HPDE6-E6E7 (cell line): Measurements from ENCODE around the gene SLC66A2.

Experiments
- DNase-seq: peaks from one replicate; pipeline ENCODE4 v3.0.0; 2011; ENCODE audit warnings: missing footprints; ENCODE audit errors: extremely low spot score

SLC66A2 gene

GRCh38 chr18:79919089-79919488 lies 32.4 kb downstream of the SLC66A2 start:
- no peak for DNase-seq

- DNase-seq = no peak
Measured at GRCh38 chr18:79918615-79919011, 32.8 kb downstream of the SLC66A2 start.

DNA sequence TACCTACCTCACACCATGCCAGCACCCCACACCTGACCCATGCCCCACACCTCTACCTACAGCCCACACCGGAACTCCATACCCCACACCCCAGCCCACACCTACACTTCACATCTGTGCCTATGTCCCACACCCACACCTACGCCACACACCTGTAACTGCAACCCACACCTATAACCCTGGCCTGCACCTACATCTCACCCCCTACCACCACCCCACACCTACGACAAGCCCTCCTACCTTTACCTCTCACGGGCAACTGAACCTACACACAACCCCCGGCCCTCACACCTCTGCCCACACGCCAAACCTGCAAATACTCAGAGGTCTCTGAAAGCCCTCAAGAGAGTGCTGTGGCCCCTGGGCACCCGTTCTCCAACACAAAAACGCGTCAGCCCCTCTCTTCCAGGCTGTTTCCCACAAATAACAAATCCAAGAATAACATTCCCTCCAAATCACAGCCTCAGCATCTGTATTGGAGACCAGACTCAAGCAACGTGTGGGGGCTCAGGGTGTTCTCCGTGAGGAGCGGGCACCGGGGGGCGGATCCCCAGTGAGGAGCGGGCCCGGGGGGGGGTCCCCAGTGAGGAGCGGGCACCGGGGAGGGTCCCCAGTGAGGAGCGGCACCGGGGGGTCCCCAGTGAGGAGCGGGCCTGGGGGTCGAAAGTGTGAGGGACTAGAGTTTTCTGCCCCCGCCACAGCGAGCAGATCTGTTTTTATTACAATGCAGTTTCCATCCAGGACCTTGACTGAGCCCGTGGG lies 33.4 kb downstream of the SLC66A2 start:
- no peak for DNase-seq

GRCh38 chr18:79917169-79917852 lies 34.1 kb downstream of the SLC66A2 start:
- no peak for DNase-seq

GRCh38 chr18:79916546-79917168 lies 34.8 kb downstream of the SLC66A2 start:
- no peak for DNase-seq

- no peak for DNase-seq
Measured at GRCh38 chr18:79916128-79916494, 35.3 kb downstream of the SLC66A2 start.

- no peak for DNase-seq
Measured at GRCh38 chr18:79915161-79916127, 36.0 kb downstream of the SLC66A2 start.

- DNase-seq = no peak
Measured at GRCh38 chr18:79914614-79915160, 36.8 kb downstream of the SLC66A2 start.

GRCh38 chr18:79912994-79913831 lies 38.2 kb downstream of the SLC66A2 start:
- DNase-seq = no peak

DNA sequence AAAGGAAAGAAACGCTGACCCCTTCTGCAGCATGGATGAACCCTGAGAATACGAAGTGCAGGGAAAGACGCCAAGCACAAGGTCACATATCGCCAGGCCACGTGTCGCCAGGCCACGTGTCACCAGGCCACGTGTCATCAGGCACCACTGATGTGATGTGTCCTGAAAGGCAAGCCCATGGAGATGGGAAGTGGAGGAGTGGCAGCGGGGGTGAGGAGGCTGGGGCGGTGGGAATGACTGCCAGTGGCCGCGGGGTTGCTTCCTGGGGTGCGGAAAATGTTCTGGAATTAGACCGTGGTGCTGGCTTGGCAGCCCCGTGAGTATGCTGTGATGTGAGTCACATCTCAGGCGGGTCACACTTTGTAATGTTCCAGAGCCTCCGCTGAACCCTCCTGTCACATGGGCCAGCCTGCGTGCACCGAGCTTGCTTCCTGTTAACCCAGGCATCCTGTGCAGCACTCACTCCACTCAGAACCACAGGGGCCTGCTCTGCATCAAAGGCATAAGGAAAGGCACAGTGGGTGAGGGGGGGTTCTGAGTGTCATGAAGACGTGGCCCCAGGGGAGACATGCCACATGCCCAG lies 39.0 kb downstream of the SLC66A2 start:
- no peak for DNase-seq

DNA sequence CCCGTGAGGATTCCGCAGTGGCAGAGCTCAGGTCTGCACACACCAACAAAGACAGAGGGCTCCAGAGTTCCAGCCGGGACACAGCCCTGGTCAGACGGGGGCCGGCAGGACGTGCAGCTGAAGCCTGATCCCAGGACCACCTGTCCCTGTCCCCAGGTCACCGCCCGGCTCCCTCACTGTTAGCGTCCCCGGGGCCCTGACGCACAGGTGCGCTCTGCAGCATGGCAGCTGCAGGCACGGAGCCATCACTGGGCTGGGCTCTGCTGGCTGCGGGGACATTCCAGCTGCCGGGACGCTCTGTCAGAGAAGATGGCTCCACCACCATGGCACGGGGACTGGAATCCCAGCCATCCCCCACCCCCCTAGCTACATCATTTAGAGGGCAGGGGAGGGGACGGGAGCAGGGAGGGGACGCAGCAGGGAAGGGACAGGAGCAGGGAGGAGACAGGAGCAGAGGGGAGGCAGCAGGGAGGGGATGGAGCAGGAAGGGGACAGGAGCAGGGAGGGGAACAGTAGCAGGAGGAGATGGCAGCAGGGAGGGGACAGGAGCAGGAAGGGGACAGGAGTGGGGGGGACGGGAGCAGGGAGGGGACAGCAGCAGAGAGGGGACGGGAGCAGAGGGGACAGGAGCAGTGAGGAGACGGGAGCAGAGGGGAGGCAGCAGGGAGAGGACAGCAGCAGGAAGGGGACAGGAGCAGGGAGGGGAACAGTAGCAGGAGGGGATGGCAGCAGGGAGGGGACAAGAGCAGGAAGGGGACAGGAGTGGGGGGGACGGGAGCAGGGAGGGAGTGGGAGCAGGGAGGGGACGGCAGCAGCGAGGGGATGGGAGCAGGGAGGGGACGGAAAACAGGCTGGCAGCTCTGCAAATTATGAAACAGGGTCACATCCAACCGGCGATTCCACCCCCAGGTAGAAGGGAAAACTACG lies 39.8 kb downstream of the SLC66A2 start:
- DNase-seq = no peak

DNA sequence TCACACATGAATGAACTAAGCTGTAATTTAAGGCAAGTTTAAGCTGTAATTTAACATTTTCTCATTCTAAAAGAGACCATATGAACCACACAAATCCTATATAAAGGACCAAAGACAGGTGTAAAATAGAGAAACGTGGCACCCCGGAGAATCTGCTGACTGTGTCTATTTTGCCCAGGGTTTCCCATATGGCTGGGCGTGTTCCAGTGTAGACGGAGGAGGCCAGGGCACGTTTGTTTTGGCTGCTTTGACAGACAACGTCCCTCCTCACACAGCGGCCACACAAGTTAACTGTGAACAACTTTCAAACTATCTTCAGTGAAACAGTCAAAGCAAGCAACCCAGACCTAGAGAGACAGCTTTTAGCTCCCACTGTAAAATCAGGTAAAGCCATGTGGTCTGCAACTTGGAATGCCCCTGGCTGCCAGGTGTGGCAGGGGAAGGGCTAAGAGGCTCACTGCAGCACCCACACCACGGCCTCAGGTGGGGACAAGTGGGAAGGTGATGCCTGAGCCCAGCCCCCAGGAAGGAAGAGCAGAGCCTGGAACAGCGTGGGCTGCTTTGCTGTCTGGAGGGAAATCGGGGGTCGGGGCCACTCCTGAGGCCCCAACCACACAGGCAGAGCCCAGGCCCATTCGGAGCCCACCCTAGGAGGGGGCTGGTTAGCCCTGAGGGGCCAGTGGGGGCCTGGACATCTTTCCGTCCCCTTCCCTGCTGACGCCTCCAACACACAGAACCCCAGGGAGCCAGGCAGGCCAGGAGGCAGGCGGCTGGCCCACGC lies 40.7 kb downstream of the SLC66A2 start:
- DNase-seq = no peak

- DNase-seq = no peak
Measured at GRCh38 chr18:79906706-79907105, 44.7 kb downstream of the SLC66A2 start.

DNA sequence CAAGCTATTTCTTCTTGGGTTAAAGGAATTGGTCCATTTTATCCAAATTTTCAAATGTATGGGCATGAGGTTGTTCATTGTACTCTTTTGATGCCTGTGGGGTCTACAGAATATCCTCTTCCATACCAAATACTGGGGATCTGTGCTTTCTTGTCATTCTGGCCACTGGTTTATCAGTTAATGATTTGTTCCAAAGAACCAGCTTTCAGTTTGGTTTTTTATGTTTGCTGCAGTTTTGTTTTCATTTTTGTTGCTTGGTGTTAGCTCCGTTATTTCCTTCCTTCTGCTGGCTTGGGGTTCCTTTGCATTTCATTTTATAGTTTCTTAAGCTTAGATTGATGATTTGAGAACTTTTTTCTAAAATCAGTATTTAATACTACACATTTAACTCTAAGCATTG lies 45.5 kb downstream of the SLC66A2 start:
- DNase-seq = no peak

DNA sequence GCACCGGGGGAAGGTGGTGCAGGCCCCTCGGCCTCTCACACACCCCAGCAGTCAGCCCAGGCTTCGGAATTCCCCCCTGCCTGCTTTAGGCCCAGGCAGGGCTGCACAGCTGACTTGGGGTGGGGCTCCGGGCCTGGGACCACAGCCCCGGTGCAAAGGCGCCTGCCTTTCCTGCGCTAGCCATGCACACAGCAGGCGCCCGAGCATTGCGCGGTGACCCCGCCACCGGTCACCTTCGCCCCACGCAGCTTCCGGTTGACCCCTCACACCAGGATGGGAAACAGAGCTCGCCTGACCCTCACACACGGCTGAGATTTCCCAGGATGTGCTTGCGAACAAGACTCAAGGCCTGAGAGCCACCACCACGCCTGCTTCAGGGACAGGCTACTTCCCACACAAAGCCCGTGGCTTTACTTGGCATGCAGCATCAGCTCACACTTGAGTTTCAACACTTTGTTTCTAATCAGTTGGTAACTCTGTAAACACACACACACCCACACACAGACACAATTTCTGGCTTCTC lies 46.0 kb downstream of the SLC66A2 start:
- no peak for DNase-seq

DNA sequence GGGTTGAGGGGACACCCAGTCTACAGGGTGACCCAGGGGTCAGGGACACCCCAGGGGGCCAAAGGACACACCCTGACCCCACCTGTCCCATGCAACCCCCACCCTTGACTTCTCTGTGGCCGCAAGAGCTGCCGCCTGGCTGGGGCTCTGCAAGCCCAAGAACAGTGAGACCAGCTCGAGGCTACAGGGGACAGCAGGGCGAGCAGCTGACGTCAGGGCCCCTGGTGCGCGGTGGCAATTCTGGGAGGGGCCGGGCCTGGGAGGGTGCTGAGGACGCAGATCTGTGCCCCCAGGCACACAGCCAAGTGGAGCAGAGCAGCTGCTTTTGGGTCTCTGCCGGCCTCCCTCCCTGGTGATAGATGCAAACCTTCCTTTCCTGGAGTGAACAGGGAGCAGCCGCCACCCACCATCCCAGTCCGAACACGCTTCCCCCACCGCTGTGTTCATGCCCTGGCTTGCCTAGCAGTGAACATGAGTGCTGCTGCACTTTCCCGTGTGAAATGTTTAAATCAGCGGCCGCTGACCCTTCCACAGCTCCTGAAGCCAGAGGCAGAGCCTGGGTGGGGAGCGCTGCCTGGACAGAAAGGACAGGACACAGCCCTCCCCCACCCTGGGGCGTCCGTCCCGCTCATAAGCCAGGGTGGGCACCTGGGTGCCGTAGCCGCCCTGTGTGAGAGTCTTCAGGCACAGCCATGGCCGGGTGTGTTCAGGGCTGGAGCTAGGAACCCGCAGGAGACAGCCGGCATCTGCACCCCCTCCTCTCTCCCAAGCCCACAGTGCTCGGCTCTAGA lies 46.9 kb downstream of the SLC66A2 start:
- DNase-seq = peak; percentile 23

- DNase-seq = no peak
Measured at GRCh38 chr18:79903787-79904356, 47.6 kb downstream of the SLC66A2 start.
